Activated B cell treated with CpG ODN at 0.5 μM for 24 hours (primary cell): ENCODE data around the gene ARHGAP10. TPM values are rescaled to one million over a fixed set of nuclear protein-coding genes. Genes with fewer than 3 reads are reported as not detected.

Source experiments
- ATAC-seq: fragments of 200-7000 bp; cut with Tn5 transposase; one replicate; pipeline ENCODE4 v1.10.0; 2021; ENCODE audit warnings: low read depth, mild to moderate bottlenecking, moderate library complexity
- CTCF ChIA-PET: fragments of 350-600 bp; sonication (Branson Sonifier 250); formaldehyde crosslinking; loops from one replicate; lab custom pipeline; 2021; ENCODE audit warnings: antibody characterized with exemption; lab: Charles Lee
- POLR2A ChIA-PET: fragments of 350-600 bp; sonication (Branson Sonifier 250); formaldehyde crosslinking; loops from one replicate; lab custom pipeline; 2021; ENCODE audit warnings: antibody characterized with exemption; lab: Charles Lee
- DNase-seq: peaks from one replicate; pipeline ENCODE4 v3.0.0; 2022
- H3K27ac Mint-ChIP-seq: one replicate; pipeline ENCODE4 v1.8.0; 2020; ENCODE audit warnings: mixed read lengths
- H3K27me3 Mint-ChIP-seq: one replicate; pipeline ENCODE4 v1.8.0; 2021; ENCODE audit warnings: mixed read lengths
- H3K36me3 Mint-ChIP-seq: one replicate; pipeline ENCODE4 v1.8.0; 2021; ENCODE audit warnings: low read depth, mixed read lengths
- H3K4me1 Mint-ChIP-seq: one replicate; pipeline ENCODE4 v1.8.0; 2021; ENCODE audit warnings: mixed read lengths
- H3K4me3 Mint-ChIP-seq: one replicate; pipeline ENCODE4 v1.8.0; 2020; ENCODE audit warnings: mild to moderate bottlenecking, mixed read lengths
- H3K9me3 Mint-ChIP-seq: one replicate; pipeline ENCODE4 v1.8.0; 2020; ENCODE audit warnings: mixed read lengths
- CTCF ChIP-seq: fragments of 200-600 bp; IDR thresholded peaks from one replicate; pipeline ENCODE4 v1.8.0; 2022; ENCODE audit warnings: antibody characterized with exemption, mild to moderate bottlenecking
- intact Hi-C: fragments of 100-400 bp; cut with micrococcal nuclease; formaldehyde crosslinking; loops from one replicate; pipeline ENCODE4 v1.15.1; 2024
- total RNA-seq: library from RNA; stranded (reverse); gene quantifications from 2 replicates; pipeline ENCODE4 v1.2.3, GENCODE V29; 2022

The ARHGAP10 gene
- total RNA-seq, 1 donor from 2014 or later, result 0.60 TPM

- H3K9me3 Mint-ChIP-seq, result no peaks in the 10 kb centered on the region
- DNase-seq (no peak), ATAC-seq (no peak)
- no peak for TF ChIP-seq CTCF
- H3K27me3 Mint-ChIP-seq, result peaks cover 14% of the 10 kb centered on the region
- CTCF ChIA-PET, result no interaction called here
- POLR2A ChIA-PET, result interaction anchor here (0.7 kb wide), 1 partner anchor 179 kb away, joined by 4 read pairs; no protein-coding TSS in a partner anchor
- intact Hi-C loops, result no loop called here
- no peaks in the 10 kb centered on the region for H3K4me1 Mint-ChIP-seq
- no peak overlapping the region for H3K4me3 Mint-ChIP-seq
- no peaks in the 10 kb centered on the region for H3K36me3 Mint-ChIP-seq
- H3K27ac Mint-ChIP-seq, result no peak overlapping the region
These were observed 7.4 kb downstream of the ARHGAP10 start for GRCh38 chr4:147739239-147739823.

GRCh38 chr4:147740176-147740575 is 8.3 kb downstream of the ARHGAP10 start:
- TF ChIP-seq CTCF, result no peak
- DNase-seq, result no peak
- Mint-ChIP-seq H3K9me3 (no peaks in the 10 kb centered on the region), H3K4me1 (no peaks in the 10 kb centered on the region), H3K36me3 (no peaks in the 10 kb centered on the region), H3K4me3 (no peak overlapping the region), H3K27me3 (peaks cover 12% of the 10 kb centered on the region), H3K27ac (no peak overlapping the region)
- ChIA-PET POLR2A (no interaction called here), CTCF (no interaction called here)
- intact Hi-C loops, result no loop called here
- no peak for ATAC-seq

- DNase-seq (no peak), ATAC-seq (no peak)
- no peak overlapping the region for H3K27ac Mint-ChIP-seq
- H3K4me1 Mint-ChIP-seq, result no peaks in the 10 kb centered on the region
- CTCF ChIA-PET, result no interaction called here
- intact Hi-C loops, result no loop called here
- H3K36me3 Mint-ChIP-seq, result no peaks in the 10 kb centered on the region
- H3K9me3 Mint-ChIP-seq, result no peaks in the 10 kb centered on the region
- H3K27me3 Mint-ChIP-seq, result peaks cover 8% of the 10 kb centered on the region
- no peak for TF ChIP-seq CTCF
- no peak overlapping the region for H3K4me3 Mint-ChIP-seq
- POLR2A ChIA-PET, result no interaction called here
These were observed 9.4 kb downstream of the ARHGAP10 start for GRCh38 chr4:147741190-147741788.

GRCh38 chr4:147747787-147748454 is 16.0 kb downstream of the ARHGAP10 start:
- peaks cover 2% of the 10 kb centered on the region for H3K27me3 Mint-ChIP-seq
- no peak overlapping the region for H3K27ac Mint-ChIP-seq
- intact Hi-C loops, result no loop called here
- H3K9me3 Mint-ChIP-seq, result no peaks in the 10 kb centered on the region
- no peaks in the 10 kb centered on the region for H3K36me3 Mint-ChIP-seq
- no peak for TF ChIP-seq CTCF
- POLR2A ChIA-PET, result no interaction called here
- no peak for ATAC-seq
- DNase-seq, result no peak
- H3K4me1 Mint-ChIP-seq, result peaks cover 5% of the 10 kb centered on the region
- no peak overlapping the region for H3K4me3 Mint-ChIP-seq
- CTCF ChIA-PET, result no interaction called here

- POLR2A ChIA-PET, result no interaction called here
- ATAC-seq (no peak), DNase-seq (no peak)
- no peaks in the 10 kb centered on the region for H3K9me3 Mint-ChIP-seq
- no peaks in the 10 kb centered on the region for H3K36me3 Mint-ChIP-seq
- CTCF ChIA-PET, result no interaction called here
- H3K27ac Mint-ChIP-seq, result no peak overlapping the region
- H3K27me3 Mint-ChIP-seq, result peaks cover 2% of the 10 kb centered on the region
- intact Hi-C loops, result no loop called here
- peaks cover 5% of the 10 kb centered on the region for H3K4me1 Mint-ChIP-seq
- H3K4me3 Mint-ChIP-seq, result no peak overlapping the region
- no peak for TF ChIP-seq CTCF
These were observed 18.0 kb downstream of the ARHGAP10 start for GRCh38 chr4:147749811-147750321.
